Heart left ventricle (tissue), 16 donors: ENCODE results near the gene FIBP. TPM values are rescaled to one million over a fixed set of nuclear protein-coding genes. Genes with fewer than 3 reads are reported as not detected.

ENCODE experiments used
- ATAC-seq, 4 donors: fragments of 200-7000 bp; cut with Tn5 transposase; one replicate each; pipeline ENCODE4 v1.9.1; 2020 to 2022; ENCODE audit warnings: moderate library complexity in 4 of 4, mild to moderate bottlenecking in 3 of 4, moderate number of reproducible peaks in 1 of 4
- DNase-seq, 5 donors: peaks; one replicate each; pipeline ENCODE4 v3.0.0-alpha.2; 2020
- H3K27ac ChIP-seq, 12 donors: fragments of 200-600 bp; sonication (generic) in 4 of 12; one replicate each; pipeline versions ENCODE4 v1.5.0 to v1.8.0; 2016 to 2022; ENCODE audit warnings: mild to moderate bottlenecking in 2 of 12
- H3K27me3 ChIP-seq, 9 donors: fragments of 200-600 bp; sonication (generic) in 2 of 9; one replicate each; pipeline versions ENCODE4 v1.5.1 to v1.8.0; 2016 to 2022; ENCODE audit warnings: mild to moderate bottlenecking in 3 of 9
- H3K36me3 ChIP-seq, 9 donors: fragments of 200-600 bp; sonication (generic) in 2 of 9; one replicate each; pipeline versions ENCODE4 v1.5.0 to v1.8.0; 2018 to 2022; ENCODE audit warnings: mild to moderate bottlenecking in 2 of 9
- H3K4me1 ChIP-seq, 12 donors: fragments of 200-600 bp; sonication (generic) in 4 of 12; one replicate each; pipeline versions ENCODE4 v1.5.0 to v1.8.0; 2016 to 2022; ENCODE audit warnings: mild to moderate bottlenecking in 3 of 12
- H3K4me3 ChIP-seq, 12 donors: fragments of 200-600 bp; sonication (generic) in 4 of 12; one replicate each; pipeline versions ENCODE4 v1.5.0 to v1.8.0; 2017 to 2022; ENCODE audit warnings: mild to moderate bottlenecking in 9 of 12, moderate library complexity in 4 of 12
- H3K9me3 ChIP-seq, 12 donors: fragments of 200-600 bp; sonication (generic) in 4 of 12; one replicate each; pipeline versions ENCODE4 v1.5.0 to v1.8.0; 2016 to 2022; ENCODE audit warnings: mild to moderate bottlenecking in 1 of 12
- CTCF ChIP-seq, 12 donors: fragments of 200-600 bp; sonication (generic) in 4 of 12; IDR thresholded peaks; one replicate each; pipeline versions ENCODE4 v1.5.0 to v1.8.0; 2018 to 2022; ENCODE audit warnings: antibody characterized with exemption in 12 of 12, mild to moderate bottlenecking in 5 of 12
- POLR2A ChIP-seq, 2 donors: fragments of 450-650 bp; IDR thresholded peaks; one replicate each; pipeline ENCODE4 v1.6.1; 2017; ENCODE audit warnings: antibody characterized with exemption in 2 of 2, mild to moderate bottlenecking in 2 of 2, moderate library complexity in 2 of 2
- WGBS, 4 donors: extraction: QIAGEN DNeasy Blood & Tissue Kit in 2 of 4; methylation state at CpG; one replicate each; pipeline versions ENCODE4 v1.1.5 to v1.1.7; 2013 to 2018; 5-methylcytosine and 5-hydroxymethylcytosine counted together
- intact Hi-C, 10 donors: fragments of 100-400 bp; cut with DNase I; formaldehyde crosslinking; loops; one replicate each; pipeline versions ENCODE4 v1.11.1 to v1.14.2; 2022
- polyA plus RNA-seq, 2 donors: library from polyadenylated mRNA; stranded (reverse); fragments of 200-250 nt; gene quantifications; one replicate each; pipeline ENCODE4 v1.2.3, GENCODE V29; 2013
- total RNA-seq, 9 donors: library from RNA; depleted of rRNA in 2 of 9; stranded (reverse); fragments of >200 nt in 2 of 9; fragmentation: NEBNext Ultra II Directional in 3 of 9; extraction: Animal tissue kit (Norgen Biotek cat#: 25700) in 3 of 9; gene quantifications; one replicate each; pipeline versions ENCODE4 v1.1.0 to v1.2.4, GENCODE V29; 2016 to 2023
- donor health status: ischemic (EF 13 %, LVEDD 7.1; RV severe dilation, severe dysfunction).
- donor health status: healthy with polysubstance abuse.
- donor health status: DM: no; HTN: yes; CAD: no.
- donor health status: DM: no; HTN: no; CAD: no.
- donor health status: ischemic (EF 25% LVEDD 6.9; RV normal size, moderate dysfunction).
- donor health status: ischemic (EF 25% LVEDD 5.7; RV mildly dilated, moderate dysfunction).
- donor health status: healthy.
- donor health status: DM: yes; HTN: yes; CAD: no.
- donor health status: ischemic (EF 35%, LVEDD 5.7; RV mildly dilated, moderate dysfunction).
- donor health status: nonischemic (EF 11% LVEDD 7.7; RV severe dilation, severe dysfunction).
- donor health status: DM: yes; HTN: yes; CAD: no.
- donor health status: PGD.
- donor health status: ischemic (EF 29% LVEDD 5.4; RV normal size, mild dysfunction).
- donor health status: nonischemic (EF 23%, LVEDD 6.1; RV moderate dilation, normal function).

The FIBP gene
- total and polyA plus RNA-seq, 11 donors = 35.0 to 93.9 (median 57.3) TPM

GRCh38 chr11:65898656-65899355 is 10.5 kb upstream of the FIBP start:
- intact Hi-C loops = no loop called here
- no peak for DNase-seq

GRCh38 chr11:65897020-65897471 is 8.8 kb upstream of the FIBP start:
- intact Hi-C loops = no loop called here
- 93 to 95% (median 94%) methylated on average over 4 of the region's 4 CpGs for WGBS, 4 donors
- DNase-seq = no peak
- peaks cover 0 to 15% (median 0%) of the 10 kb centered on the region in 9 donors for H3K27me3 ChIP-seq
- no peaks in the 10 kb centered on the region for H3K9me3 ChIP-seq
- no peak overlapping the region for H3K27ac ChIP-seq
- TF ChIP-seq POLR2A (IDR thresholded peaks at IDR 0.05) (no peak), CTCF (IDR thresholded peaks at IDR 0.05) (no peak)
- H3K4me3 ChIP-seq = no peak overlapping the region
- peaks cover 7 to 56% (median 40%) of the 10 kb centered on the region in 12 donors for H3K4me1 ChIP-seq
- H3K36me3 ChIP-seq = no peaks in the 10 kb centered on the region
- no peak for ATAC-seq

More at GRCh38 chr11:65898656-65899355, 10.5 kb upstream of the FIBP start:
- H3K4me1 ChIP-seq = peaks cover 0 to 38% (median 24%) of the 10 kb centered on the region in 12 donors
- WGBS, 4 donors = 24 to 60% (median 32%) methylated on average over 13 to 28 of the region's 28 CpGs
- peaks cover 0 to 15% (median 0%) of the 10 kb centered on the region in 9 donors for H3K27me3 ChIP-seq
- TF ChIP-seq POLR2A (IDR thresholded peaks at IDR 0.05) = no peak
- TF ChIP-seq CTCF (IDR thresholded peaks at IDR 0.05) = no peak
- ATAC-seq = no peak
- H3K27ac ChIP-seq = peak overlapping the region in 5 of 12 donors; percentile 63 to 82 (median 69)
- no peaks in the 10 kb centered on the region for H3K9me3 ChIP-seq
- peak overlapping the region; percentile 41 to 81 (median 61) for H3K4me3 ChIP-seq
- no peaks in the 10 kb centered on the region for H3K36me3 ChIP-seq

GRCh38 chr11:65896034-65896999 is 8.0 kb upstream of the FIBP start:
- Histone ChIP-seq H3K4me3 (no peak overlapping the region), H3K9me3 (no peaks in the 10 kb centered on the region), H3K27ac (no peak overlapping the region), H3K36me3 (no peaks in the 10 kb centered on the region), H3K27me3 (peaks cover 0 to 15% (median 0%) of the 10 kb centered on the region in 9 donors), H3K4me1 (peaks cover 9 to 63% (median 43%) of the 10 kb centered on the region in 12 donors)
- no peak for TF ChIP-seq POLR2A (IDR thresholded peaks at IDR 0.05)
- TF ChIP-seq CTCF (IDR thresholded peaks at IDR 0.05) = no peak
- peak in 1 of 5 donors; percentile 51 for DNase-seq
- no peak for ATAC-seq
- WGBS, 4 donors = 93 to 97% (median 95%) methylated on average over 12 to 14 of the region's 14 CpGs
- intact Hi-C loops = no loop called here
